Stimulated activated CD4-positive, alpha-beta T cell treated with anti-CD3 and anti-CD28 coated beads, Interleukin-4, amount 100 ng/mL, for 48 hours (primary cell): ENCODE data around the gene DHRSX.
A peak's percentile ranks its signal among the peaks of the same experiment; 100 is the strongest.
"Not testable (repeated sequence)": the region's sequence is repeated elsewhere in the genome, so short reads cannot be mapped to it uniquely, and the experiment has no call there.

ENCODE experiments used
- DNase-seq, 2 donors: peaks; one replicate each; pipeline ENCODE4 v3.0.0-alpha.2; 2020; ENCODE audit warnings: low read depth in 2 of 2

The DHRSX gene

DNA sequence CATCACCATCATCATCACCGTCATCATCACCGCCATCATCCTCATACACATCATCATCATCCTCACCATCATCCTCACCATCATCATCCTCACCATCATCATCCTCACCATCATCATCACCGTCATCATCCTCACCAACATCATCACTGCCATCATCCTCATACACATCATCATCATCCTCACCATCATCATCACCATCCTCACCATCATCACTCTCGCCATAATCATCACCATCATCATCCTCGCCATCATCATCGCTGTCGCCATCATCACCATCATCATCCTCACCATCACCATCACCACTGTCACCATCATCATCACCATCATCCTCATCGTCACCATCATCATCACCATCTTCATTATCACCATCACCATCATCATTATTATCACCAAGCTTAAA is 19.8 kb upstream of the DHRSX start:
- no peak for DNase-seq

GRCh38 chrX:2519638-2520037 is 18.9 kb upstream of the DHRSX start:
- not testable (repeated sequence) for DNase-seq

- no peak for DNase-seq
Measured at GRCh38 chrX:2517055-2517454, 16.3 kb upstream of the DHRSX start.

- no peak for DNase-seq
Measured at GRCh38 chrX:2516623-2517022, 15.8 kb upstream of the DHRSX start.

GRCh38 chrX:2514131-2514530 is 13.4 kb upstream of the DHRSX start:
- no peak for DNase-seq

DNA sequence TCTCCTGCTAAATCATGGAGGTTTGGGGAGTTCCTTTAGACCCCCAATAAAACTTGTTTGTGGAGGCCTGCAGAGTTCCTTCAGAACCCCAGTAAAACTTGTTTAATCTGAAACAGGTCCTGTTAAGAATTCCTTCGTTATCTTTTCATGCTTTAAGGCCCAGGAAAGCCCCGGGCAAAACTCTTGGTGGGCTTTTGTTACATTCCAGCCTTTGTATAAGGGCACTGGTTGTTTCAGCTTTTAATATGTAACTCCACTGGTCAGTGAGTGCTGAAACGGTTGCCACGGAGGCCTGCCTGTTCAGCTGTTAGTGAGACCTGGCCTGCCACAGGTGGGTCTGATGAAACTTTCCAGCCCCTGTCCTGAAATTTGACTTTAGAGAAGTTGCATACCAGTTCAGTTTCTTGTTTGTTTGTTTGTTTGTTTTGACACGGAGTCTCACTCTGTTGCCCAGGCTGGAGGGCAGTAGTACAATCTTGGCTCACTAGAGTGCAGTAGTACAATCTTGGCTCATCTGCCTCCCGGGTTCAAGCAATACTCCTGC is 12.4 kb upstream of the DHRSX start:
- DNase-seq = no peak

DNA sequence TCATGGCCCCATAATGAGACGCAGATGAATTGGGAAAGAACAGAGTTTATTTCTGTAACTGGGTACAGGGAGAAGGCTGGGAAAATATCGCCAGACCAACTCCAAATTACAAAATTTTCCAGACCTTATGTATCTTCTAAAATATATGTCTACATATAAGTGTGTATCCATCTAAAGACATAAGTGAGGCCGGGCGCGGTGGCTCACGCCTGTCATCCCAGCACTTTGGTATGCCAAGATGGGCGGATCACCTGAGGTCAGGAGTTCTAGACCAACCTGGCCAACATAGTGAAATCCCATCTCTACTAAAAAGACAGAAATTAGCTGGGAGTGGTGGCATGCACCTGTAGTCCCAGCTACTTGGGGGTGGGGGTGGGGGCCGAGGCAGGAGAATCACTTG is 11.7 kb upstream of the DHRSX start:
- no peak for DNase-seq

DNA sequence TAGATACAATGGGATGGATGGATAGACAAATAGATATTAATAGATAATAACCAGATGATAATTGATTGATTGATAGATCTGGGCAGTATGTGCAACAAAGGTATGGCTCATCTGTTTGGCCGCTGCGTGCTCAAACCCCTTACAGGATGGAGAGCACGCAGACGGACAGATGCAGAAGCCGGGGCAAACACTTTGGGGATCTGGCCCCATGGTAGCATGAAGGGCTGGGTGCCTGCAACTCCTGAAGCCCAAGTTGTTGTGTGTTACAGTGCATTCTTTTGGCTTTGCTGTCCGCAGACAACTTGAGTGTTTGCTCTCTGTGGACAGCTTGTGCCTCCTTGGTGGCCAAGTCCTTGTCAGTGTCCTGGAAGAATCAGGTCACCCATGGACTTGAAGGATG is 10.6 kb upstream of the DHRSX start:
- DNase-seq = no peak

- no peak for DNase-seq
Measured at GRCh38 chrX:2508648-2509335, 8.0 kb upstream of the DHRSX start.

- DNase-seq = no peak
Measured at GRCh38 chrX:2507904-2508627, 7.3 kb upstream of the DHRSX start.

DNA sequence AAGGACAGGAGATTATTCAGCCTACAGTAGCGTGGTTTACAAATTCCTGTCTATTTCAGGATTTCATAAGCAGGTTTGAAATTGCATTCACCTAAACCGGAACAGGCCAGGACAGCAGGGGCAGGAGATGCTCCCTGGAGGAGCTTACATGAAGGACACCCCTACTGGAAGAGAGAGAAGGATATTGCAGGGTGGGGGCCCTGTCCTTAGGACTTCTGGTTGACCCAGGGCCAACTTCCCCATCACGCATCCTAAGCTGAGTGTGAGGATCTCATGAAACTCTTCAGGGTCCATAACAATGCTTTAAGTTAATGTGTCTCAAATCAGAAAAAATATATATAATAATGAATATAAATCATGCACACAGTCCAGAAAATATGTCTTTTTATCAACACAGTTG is 6.4 kb upstream of the DHRSX start:
- no peak for DNase-seq

GRCh38 chrX:2505341-2505740 is 4.6 kb upstream of the DHRSX start:
- not testable (repeated sequence) for DNase-seq

- no peak for DNase-seq
Measured at GRCh38 chrX:2504706-2505332, 4.0 kb upstream of the DHRSX start.

- DNase-seq = no peak
Measured at GRCh38 chrX:2503591-2504500, 3.1 kb upstream of the DHRSX start.

DNA sequence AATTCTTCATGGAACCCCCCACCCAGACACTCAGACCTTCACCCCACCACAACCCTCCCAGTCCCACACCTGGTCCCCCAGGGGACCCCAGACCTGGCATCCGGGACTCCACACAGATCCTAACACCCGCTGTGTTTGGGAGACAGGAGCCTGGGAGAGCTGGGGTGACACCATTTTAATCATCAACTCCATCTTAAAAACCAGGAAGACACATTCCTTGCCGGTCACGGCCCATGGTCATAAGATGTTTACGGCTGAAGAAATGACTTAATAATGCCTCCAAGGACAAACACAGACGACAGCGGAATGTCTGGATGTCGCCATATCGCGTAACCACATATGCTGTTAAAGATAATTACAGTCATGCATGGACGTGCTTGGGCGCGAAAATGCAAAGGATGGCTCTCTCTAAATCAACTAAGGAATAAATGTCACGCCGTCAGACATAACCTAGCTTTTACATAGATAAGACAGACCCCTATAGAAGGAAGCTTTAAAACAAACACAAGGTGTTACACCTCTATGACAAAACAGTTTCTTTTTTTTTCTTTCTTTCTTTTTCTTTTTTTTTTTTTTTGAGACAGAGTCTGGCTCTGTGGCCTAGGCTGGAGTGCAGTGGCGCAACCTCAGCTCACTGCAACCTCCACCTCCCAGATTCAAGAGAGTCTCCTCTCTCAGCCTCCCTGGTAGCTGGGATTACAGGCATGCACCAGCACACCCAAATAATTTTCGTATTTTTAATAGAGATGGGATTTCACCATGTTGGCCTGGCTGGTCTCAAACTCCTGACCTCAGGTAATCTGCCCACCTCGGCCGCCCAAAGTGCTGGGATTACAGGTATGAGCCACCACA is 2.1 kb upstream of the DHRSX start:
- DNase-seq = no peak

GRCh38 chrX:2502120-2502667 is 1.4 kb upstream of the DHRSX start:
- DNase-seq = no peak

GRCh38 chrX:2501559-2502102 is 855 bp upstream of the DHRSX start:
- no peak for DNase-seq

DNA sequence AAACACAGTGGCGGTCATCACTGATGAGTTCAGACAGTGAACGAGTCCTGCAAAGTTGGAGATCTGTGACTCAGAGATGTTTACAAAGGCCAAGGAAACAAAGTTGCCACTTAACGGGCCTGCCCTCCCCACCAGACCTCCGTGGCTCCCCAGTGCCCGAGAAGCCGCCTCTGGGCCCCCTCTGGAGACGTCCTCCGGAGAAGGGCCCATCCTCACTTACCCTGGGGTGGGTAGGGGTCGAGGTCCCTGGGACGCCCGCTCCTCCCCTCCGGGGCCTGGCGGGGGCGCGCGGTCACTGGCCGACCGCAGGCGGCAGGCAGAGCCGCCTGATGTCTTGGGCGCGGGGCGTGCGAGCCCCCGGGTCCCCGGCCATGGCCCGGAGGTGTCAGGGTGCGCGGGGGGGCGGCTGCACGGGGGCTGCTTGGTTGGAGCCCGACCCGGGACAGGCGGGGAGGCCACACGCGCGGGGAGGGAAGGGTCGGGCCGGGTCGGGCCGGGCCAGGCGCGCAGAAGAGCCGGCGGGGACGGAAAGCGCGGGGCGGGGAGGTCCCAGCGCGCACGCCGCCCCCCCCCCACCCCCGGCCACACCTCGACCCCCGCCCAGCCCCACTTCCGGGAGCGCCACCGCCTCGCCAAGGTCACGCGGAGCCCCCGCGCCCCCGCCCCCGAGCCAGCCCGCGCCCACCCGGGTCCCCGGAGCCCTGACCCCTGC is 529 bp downstream of the DHRSX start:
- peak; percentile 8 to 15 for DNase-seq

- DNase-seq = no peak
Measured at GRCh38 chrX:2499507-2499906, 1.3 kb downstream of the DHRSX start.
